Stimulated activated CD4-positive, alpha-beta T cell treated with anti-CD3 and anti-CD28 coated beads, Interleukin-1b, Interleukin-23, amount 100 ng/mL, for 24 hours (primary cell): Measurements from ENCODE around the gene PDCD1.
"Not testable (repeated sequence)": the region's sequence is repeated elsewhere in the genome, so short reads cannot be mapped to it uniquely, and the experiment has no call there.

Experiments used
- DNase-seq, 4 experiments: peaks; one replicate each; pipeline ENCODE4 v3.0.0-alpha.2; 2020; ENCODE audit warnings: low read depth in 4 of 4, low spot score in 1 of 4

Gene PDCD1

DNA sequence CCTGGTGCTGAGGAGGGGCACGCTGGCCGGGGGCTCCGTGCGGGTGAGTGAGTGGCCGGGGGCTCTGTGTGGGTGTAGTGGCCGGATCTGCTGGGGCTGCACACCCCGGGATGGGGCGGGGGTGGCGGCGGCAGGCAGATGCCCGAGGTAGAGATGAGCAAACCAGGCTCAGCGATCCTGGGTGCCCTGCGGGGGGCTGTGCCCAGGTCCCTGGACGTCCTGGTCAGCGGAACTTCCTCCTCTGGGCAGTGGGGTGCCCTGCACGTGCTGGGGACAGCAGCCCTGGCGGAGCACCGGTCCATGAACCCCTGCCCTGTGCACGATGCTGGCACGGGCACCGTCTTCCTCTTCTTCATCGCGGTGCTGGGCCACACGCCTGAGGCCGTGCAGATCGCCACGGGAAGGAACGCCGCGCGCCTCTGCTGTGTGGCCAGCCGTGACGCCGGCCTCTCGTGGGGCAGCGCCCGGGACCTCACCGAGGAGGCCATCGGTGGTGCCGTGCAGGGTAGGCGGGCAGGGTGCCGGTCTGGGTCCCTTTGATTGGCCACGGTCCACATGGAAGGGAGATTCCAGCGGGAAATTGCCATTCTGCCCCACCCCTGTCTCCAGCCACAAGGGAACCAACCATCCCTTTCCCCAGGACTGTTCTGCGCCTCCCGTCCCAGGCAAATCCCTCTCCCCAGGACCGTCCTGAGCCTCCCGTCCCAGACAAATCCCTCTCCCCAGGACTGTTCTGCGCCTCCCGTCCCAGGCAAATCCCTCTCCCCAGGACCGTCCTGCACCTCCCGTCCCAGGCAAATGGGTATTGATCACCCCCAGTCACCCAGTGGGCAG is 43.8 kb downstream of the PDCD1 start:
- DNase-seq: no peak

DNA sequence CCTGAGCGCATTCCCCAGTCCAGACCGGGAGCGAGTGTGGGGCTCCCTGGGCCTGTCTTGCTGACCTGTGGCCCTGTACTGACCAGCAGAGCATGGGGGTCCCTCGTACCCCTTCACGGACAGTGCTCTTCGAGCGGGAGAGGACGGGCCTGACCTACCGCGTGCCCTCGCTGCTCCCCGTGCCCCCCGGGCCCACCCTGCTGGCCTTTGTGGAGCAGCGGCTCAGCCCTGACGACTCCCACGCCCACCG is 44.4 kb downstream of the PDCD1 start:
- DNase-seq: no peak

GRCh38 chr2:241813644-241814392 is 44.9 kb downstream of the PDCD1 start:
- no peak for DNase-seq

DNA sequence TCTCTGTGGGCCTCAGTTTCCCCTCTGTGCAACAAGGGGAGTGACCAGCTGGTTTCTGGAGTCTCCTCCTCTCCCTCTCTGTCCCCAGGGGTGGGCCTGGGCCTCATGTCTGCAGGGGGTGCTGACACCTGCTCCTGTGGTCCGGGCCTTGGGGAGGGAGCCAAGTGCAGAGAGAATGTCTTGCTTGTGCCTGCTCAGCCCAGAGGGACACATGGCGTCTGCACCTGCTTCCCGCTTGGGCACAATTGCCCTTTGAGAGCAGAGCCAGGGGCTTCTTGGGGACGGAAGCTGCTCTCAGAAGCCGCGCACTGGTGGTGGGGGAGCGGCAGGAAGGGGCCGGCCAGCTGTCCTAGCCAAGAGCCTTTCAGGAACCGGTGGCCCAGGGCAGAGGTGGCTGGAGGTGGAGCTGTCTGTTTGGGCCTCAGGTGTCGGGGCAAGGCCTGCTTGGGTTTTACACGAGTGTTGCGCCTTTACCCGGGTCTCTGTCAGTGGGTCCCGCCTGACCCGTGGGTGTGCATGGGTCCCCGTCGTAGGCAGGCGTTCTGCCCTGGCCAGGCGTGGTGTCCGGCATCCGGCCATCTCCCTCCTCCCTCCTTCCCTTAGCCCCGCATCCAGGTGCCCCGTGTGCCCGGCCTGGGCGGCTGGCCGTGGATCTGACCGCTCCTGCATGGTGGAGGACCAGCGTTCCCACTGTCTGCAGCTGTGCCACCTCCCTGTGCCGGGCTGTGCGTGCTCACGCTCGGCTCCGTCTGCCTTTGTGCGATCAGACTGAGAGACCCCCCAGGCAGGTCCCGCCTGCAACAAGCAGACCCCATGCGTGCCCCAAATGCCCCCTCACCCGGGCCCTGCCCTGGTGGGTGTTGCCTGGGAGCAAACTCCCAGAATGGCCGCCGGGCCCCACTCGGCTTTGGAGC is 45.7 kb downstream of the PDCD1 start:
- no peak for DNase-seq

DNA sequence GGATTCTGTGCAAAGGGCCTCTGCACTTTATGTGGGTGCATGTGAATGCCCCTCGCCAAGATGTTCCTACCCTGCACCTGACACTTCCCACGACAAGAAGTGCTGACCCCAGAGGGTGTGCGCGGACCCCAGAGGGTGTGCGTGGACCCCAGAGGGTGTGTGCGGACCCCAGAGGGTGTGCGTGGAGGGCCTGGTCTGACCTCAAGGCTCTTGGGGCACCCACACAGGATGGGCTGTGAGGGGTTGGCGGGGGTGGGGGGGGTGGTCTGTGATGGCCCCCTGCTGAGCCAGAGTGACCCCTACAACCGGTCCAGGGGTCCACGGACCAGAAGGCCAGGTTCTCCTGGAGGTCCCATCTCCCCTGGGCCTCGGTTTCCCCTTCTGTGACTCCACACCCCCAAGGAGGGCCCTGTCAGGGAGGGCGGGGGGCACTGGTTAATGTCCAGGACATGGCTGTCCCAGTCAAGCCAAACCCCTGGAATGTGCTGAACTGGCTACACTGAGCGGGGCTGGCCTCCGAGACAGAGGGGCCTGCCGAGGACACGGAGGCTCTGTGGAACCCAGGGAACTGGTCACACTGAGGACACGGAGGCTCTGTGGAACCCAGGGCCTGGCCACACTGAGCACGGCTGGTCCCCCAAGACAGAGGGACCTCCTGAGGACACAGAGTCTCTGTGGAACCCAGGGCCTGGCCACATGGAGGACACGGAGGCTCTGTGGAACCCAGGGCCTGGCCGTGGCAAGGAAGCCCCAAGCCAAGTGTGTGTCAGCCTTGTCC is 46.6 kb downstream of the PDCD1 start:
- no peak for DNase-seq

- DNase-seq: no peak
Observed at GRCh38 chr2:241811201-241811951, 47.3 kb downstream of the PDCD1 start.

- no peak for DNase-seq
Observed at GRCh38 chr2:241810307-241811200, 48.1 kb downstream of the PDCD1 start.

DNA sequence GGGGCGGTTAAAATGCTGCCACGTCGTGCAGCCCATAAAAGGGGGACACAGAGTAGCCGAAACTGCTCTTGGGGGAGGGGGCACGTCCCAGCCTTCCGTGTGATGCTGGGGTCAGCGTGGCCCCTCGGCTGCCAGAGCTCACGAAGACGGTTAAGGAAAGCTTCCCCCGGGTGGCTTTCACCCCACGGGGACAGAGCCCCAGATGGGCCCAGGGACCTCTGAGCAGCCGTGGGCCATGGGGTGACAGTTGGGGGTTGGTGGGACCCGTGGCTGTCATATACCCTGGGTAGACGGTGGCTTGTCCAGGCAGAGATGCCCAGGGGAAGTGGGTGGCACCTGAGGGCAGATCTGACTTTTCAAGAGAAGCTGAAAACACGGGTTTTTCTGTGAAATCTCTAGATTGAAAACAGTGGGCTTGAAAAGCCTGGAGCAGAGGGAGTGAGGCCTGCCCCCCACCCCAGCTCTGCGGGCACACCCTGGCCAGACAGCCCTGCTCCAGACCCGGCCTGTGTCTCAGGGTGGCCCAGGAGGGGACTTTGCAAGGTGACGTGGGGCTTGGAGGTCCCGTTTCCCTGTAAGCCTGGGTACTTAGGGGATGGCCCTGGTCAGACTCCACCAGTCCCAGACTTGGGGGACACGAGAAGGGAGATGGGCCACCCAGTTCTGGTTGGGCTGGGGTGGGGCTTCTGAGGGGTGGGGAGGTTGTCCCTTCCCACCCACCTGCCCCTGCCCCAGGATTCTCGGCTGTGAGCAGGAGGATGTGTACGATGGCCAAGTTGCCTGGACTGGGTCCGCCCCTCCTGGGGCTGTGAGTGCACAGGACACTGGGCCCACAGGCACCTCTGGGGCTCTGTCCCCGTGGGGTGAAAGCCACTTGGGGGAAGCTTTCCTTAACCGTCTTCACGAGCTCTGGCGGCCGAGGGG is 49.0 kb downstream of the PDCD1 start:
- DNase-seq: no peak

- no peak for DNase-seq
Observed at GRCh38 chr2:241808721-241809382, 49.8 kb downstream of the PDCD1 start, which contains the start of gene NEU4. Gene NEU4 (plus strand): TSS chr2:241809193. CDS start chr2:241814485, 5,292 bp downstream.

DNA sequence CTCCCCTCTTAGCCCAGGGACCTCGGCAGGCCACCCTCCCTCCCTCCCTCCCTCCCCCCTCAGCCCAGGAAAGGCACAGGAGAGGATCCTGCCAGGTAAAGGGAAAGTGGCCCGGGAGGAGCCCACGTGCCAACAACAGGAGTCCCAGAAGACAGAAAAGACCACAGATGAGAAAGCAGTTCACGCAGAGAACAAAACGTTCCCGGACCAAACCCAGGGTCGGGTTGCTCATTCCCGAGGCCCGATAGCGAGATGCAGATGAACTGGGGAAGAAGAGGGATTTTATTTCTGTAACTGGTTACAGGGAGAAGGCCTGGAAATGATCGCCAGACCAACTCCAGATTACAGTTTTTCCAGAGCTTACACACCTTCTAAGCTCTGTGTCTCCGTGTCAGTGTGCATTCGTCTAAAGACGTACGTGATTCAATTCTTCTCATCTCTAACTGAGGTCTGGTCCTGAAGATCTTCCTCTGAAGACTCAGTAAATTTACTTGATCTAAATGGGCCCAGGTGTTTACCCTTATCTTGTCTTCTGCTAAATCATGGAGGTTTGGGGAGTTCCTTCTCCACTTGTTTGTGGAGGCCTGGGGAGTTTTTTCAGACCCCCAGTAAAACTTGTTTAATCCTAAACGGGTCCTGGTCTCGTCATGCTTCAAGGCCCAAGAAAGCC is 50.5 kb downstream of the PDCD1 start:
- DNase-seq: no peak

- not testable (repeated sequence) for DNase-seq
Observed at GRCh38 chr2:241806217-241806616, 52.5 kb downstream of the PDCD1 start.

DNA sequence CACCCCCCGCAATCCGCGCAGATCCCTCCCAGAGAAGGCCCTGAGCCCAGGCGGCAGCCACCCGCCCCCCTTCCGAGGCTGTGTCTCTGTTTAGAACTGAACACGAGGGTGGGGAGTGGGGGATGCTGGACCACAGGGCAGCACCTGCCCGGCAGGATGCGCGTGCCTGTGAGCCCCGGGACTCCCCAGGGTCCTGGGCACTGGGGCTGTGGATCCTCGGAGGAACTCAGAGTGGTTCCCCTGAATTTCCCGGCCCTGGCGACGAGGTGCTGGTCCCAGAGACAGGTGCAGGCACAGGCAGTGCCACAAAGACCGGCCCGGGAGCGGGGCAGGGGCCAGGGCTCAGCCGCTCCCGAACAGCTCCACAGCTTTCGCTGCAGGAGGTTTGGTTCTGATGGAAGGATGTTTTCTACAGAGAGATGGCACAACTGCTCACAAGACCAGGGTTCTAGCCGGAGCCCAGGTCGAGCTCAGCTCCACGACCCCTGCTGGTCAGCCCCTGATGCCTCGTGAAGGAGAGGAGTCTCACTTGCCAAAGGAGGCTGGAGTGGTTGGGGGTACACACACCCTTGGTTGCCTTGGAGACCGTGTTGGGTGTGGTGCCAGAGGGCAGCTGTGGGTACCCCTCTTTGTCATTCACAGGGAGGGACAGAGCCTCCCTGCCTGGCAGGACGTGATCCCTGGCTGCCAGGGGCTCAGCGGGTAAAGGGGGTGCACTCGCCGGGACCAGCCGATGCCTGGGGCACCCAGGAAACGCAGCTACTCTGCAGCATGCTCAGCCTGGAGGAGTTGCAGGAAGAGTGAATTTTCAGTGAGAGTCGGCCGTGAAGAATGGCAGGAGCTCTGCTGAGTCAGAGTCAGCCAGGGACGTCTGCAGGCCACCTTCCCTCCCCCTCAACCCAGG is 54.1 kb downstream of the PDCD1 start:
- DNase-seq: no peak

DNA sequence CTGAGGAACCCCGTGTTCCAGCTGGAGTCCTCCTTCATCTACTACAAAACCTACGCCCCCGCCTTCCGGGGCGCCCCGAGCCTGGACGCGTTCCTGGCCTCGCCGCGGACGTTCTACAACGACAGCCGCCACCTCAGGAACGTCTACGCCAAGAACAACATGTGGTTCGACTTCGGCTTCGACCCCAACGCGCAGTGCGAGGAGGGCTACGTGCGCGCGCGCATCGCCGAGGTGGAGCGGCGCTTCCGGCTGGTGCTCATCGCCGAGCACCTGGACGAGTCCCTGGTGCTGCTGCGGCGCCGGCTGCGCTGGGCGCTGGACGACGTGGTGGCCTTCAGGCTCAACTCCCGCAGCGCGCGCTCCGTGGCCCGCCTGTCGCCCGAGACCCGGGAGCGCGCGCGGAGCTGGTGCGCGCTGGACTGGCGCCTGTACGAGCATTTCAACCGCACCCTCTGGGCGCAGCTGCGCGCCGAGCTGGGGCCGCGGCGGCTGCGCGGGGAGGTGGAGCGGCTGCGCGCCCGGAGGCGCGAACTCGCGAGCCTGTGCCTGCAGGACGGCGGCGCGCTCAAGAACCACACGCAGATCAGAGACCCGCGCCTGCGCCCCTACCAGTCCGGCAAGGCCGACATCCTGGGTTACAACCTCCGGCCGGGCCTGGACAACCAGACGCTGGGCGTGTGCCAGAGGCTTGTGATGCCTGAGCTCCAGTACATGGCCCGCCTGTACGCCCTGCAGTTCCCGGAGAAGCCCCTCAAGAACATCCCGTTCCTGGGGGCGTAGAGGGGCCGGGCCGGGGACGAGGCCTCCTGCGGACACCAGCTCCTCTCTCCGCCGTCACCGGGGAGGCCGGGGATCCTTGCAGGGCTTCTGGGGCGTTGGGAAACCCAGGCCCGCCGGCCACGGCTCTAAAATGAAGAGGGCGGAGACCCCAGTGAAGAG is 55.0 kb downstream of the PDCD1 start:
- peak in 2 of 4 experiments; percentile 28 to 29 for DNase-seq

DNA sequence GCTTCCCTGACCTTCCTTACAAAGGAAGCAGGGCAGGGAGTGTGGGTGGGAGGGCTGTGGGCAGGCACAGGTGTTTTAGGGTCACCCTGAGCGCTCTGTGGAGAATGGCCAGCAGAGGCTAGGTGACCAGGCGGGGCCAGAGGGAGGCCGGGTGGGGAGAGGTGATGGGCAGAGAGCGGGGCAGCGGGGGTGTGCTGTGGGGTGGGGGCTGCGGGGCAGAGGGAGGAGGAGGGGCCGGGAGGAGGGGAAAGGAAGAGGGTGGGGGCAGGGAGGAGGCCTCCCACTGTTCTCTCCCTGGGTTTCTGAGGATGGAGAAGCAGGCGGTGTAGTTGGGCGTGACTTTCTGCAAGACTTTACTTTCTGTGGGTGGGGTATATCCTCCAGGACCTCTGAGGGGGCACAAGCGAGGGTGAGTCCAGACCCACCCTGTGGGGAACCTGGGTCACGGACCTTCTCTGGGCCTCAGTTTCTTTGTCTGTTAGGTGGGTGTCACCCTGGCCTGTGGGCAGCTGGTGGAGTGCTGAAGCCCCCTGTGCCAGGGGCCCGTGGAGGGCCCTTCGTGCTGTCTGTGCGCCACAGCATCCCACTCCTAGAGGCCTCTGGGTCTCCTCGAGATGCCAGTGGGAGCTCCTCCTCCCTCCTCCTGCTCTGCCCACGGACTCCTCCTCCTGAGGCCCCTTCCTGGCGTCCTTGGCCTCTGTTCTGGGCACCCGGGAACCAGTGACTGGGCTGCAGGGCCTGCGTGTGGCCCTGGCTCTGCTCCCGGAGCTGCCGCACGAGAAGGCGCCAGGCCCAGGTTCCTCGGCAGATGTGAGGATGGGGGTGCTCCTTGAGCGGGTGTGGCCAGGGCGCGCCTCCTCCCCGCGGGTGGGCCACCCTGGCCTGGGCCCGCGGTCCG is 56.0 kb downstream of the PDCD1 start:
- DNase-seq: no peak
